Measurements from ENCODE around the gene SLC22A12.

DNA sequence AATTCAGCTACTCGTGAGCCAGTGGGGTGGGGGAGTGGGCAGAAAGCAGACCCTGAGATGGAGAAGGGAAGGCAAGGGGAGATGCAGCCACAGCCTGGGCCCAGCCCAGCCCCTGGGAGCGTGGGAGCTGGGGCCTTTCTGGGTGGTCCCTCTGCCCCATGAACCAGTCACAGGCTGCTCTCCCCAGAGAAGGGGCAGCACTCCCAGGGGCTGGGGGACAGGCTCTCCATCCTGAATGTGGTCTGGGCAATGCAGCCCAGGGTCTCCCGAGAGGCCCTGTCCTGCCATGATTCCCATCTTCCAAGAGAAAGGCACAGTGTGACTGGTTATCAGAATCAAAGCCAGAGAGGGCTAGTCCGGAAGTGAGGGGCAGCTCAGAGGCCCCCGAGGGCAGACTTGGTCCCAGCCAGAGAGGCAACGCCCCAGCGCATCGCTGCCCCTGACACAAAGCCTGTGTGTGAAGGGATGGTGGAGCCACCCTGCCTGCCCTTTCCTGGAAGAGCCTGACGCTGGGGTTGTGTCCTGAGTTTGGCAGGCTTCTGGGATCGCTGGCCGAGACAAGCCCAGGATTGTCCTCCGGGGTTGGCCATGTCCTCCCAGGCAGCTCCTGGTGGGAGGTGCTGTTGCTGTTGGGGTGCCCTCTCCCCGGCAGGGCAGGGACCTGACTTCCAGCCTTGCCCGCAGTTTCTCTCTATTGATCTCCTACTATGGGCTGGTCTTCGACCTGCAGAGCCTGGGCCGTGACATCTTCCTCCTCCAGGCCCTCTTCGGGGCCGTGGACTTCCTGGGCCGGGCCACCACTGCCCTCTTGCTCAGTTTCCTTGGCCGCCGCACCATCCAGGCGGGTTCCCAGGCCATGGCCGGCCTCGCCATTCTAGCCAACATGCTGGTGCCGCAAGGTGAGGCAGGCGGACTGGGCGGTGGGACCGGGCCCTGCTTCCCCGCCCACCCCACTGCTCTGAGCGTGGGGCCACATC lies 23.8 kb upstream of the SLC22A12 start:
- no peak for TF ChIP-seq POLR2AphosphoS5 (IDR thresholded peaks at IDR 0.05; ENCODE audit: borderline replicate concordance, low read depth, low read length)
- TF ChIP-seq EZH2 (IDR thresholded peaks at IDR 0.05): no peak
